Stimulated activated CD4-positive, alpha-beta T cell treated with anti-CD3 and anti-CD28 coated beads, Interleukin-15, amount 100 ng/mL, for 24 hours (primary cell): Measurements from ENCODE around the gene BARHL1.

Source experiments
- DNase-seq: peaks from one replicate; pipeline ENCODE4 v3.0.0-alpha.2; 2020

Gene BARHL1

GRCh38 chr9:132582276-132582785 is at the start of gene BARHL1:
BARHL1 (plus strand) TSS chr9:132582606; CDS start chr9:132582798, 192 bp downstream.
- no peak for DNase-seq

GRCh38 chr9:132534832-132535231 is 47.6 kb upstream of the BARHL1 start:
- no peak for DNase-seq

- no peak for DNase-seq
Measured at GRCh38 chr9:132536124-132536523, 46.3 kb upstream of the BARHL1 start.

- no peak for DNase-seq
Measured at GRCh38 chr9:132537352-132537751, 45.1 kb upstream of the BARHL1 start.

GRCh38 chr9:132538071-132538470 is 44.3 kb upstream of the BARHL1 start:
- no peak for DNase-seq

GRCh38 chr9:132539096-132539495 is 43.3 kb upstream of the BARHL1 start:
- DNase-seq, result no peak

- no peak for DNase-seq
Measured at GRCh38 chr9:132541051-132541450, 41.4 kb upstream of the BARHL1 start.

GRCh38 chr9:132541870-132542830 is 40.3 kb upstream of the BARHL1 start:
- DNase-seq, result no peak

GRCh38 chr9:132543251-132543650 is 39.2 kb upstream of the BARHL1 start:
- DNase-seq, result no peak

GRCh38 chr9:132543960-132544359 is 38.4 kb upstream of the BARHL1 start:
- no peak for DNase-seq

- DNase-seq, result no peak
Measured at GRCh38 chr9:132545578-132545977, 36.8 kb upstream of the BARHL1 start.

- peak; percentile 5 for DNase-seq
Measured at GRCh38 chr9:132546148-132547051, 36.0 kb upstream of the BARHL1 start.

GRCh38 chr9:132547052-132547431 is 35.4 kb upstream of the BARHL1 start:
- DNase-seq, result no peak

- DNase-seq, result no peak
Measured at GRCh38 chr9:132547436-132547835, 35.0 kb upstream of the BARHL1 start.

- no peak for DNase-seq
Measured at GRCh38 chr9:132547976-132548730, 34.3 kb upstream of the BARHL1 start.

- DNase-seq, result no peak
Measured at GRCh38 chr9:132548751-132549640, 33.4 kb upstream of the BARHL1 start.

- DNase-seq, result no peak
Measured at GRCh38 chr9:132551556-132551955, 30.9 kb upstream of the BARHL1 start.

- no peak for DNase-seq
Measured at GRCh38 chr9:132552041-132552440, 30.4 kb upstream of the BARHL1 start.

- no peak for DNase-seq
Measured at GRCh38 chr9:132554755-132555154, 27.7 kb upstream of the BARHL1 start.

- DNase-seq, result no peak
Measured at GRCh38 chr9:132555528-132555927, 26.9 kb upstream of the BARHL1 start.

GRCh38 chr9:132556235-132556634 is 26.2 kb upstream of the BARHL1 start:
- DNase-seq, result no peak

GRCh38 chr9:132556714-132557113 is 25.7 kb upstream of the BARHL1 start:
- DNase-seq, result no peak
